WTC11 (cell line): Measurements from ENCODE around the gene ZNF750.

Experiments used
- TF ChIP-seq, protein P1 (sequence below): sonication (generic); formaldehyde crosslinking; IDR thresholded peaks from 2 replicates; pipeline ENCODE4 v1.8.1; 2022; ENCODE audit warnings: low read depth, mild to moderate bottlenecking, moderate library complexity, missing genetic modification reagents, borderline replicate concordance
- TF ChIP-seq, protein P2 (sequence below): fragments of 200-600 bp; IDR thresholded peaks from 2 replicates; pipeline ENCODE4 v1.8.0; 2022; ENCODE audit warnings: antibody characterized with exemption

DNA sequence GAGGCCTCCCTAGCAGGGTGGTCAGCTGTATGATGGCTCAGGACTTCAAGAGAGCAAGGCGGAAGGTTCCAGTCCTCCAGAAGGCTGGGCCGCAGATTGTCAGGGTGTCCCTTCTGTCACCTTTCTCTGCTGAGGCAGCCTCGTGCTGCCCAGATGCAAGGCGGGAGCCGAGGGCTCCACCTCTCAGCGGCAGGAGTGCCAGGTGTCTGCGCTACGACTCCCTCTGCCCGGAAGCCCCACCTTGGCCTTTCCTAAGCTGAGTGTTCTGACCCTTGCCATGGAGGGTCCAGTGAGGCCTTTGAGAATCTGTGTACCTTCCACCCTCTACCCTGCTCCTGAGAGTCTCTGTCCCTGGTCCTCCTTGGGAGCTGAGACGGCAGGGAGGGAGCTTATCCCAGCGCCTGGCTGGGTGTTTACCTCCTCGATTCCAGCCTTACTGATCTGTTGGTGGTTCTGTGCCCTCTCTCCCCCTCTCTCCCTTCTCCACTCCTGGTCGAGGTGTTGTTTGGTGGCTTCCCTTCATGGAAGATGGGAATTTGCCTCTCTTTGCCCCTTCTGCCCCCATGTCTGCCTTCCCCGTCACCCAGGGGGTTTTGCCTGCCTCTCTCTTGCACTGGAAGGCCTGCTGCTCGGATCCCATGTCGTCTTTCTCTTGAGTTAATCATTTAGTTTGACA is 2.2 kb upstream of the ZNF750 start:
- TF ChIP-seq, protein P1, sequence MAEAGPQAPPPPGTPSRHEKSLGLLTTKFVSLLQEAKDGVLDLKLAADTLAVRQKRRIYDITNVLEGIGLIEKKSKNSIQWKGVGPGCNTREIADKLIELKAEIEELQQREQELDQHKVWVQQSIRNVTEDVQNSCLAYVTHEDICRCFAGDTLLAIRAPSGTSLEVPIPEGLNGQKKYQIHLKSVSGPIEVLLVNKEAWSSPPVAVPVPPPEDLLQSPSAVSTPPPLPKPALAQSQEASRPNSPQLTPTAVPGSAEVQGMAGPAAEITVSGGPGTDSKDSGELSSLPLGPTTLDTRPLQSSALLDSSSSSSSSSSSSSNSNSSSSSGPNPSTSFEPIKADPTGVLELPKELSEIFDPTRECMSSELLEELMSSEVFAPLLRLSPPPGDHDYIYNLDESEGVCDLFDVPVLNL (CRISPR knock-in tag) = no peak
- TF ChIP-seq, protein P2, sequence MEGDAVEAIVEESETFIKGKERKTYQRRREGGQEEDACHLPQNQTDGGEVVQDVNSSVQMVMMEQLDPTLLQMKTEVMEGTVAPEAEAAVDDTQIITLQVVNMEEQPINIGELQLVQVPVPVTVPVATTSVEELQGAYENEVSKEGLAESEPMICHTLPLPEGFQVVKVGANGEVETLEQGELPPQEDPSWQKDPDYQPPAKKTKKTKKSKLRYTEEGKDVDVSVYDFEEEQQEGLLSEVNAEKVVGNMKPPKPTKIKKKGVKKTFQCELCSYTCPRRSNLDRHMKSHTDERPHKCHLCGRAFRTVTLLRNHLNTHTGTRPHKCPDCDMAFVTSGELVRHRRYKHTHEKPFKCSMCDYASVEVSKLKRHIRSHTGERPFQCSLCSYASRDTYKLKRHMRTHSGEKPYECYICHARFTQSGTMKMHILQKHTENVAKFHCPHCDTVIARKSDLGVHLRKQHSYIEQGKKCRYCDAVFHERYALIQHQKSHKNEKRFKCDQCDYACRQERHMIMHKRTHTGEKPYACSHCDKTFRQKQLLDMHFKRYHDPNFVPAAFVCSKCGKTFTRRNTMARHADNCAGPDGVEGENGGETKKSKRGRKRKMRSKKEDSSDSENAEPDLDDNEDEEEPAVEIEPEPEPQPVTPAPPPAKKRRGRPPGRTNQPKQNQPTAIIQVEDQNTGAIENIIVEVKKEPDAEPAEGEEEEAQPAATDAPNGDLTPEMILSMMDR = no peak
